ENCODE data around the gene CCM2.

The CCM2 gene

DNA sequence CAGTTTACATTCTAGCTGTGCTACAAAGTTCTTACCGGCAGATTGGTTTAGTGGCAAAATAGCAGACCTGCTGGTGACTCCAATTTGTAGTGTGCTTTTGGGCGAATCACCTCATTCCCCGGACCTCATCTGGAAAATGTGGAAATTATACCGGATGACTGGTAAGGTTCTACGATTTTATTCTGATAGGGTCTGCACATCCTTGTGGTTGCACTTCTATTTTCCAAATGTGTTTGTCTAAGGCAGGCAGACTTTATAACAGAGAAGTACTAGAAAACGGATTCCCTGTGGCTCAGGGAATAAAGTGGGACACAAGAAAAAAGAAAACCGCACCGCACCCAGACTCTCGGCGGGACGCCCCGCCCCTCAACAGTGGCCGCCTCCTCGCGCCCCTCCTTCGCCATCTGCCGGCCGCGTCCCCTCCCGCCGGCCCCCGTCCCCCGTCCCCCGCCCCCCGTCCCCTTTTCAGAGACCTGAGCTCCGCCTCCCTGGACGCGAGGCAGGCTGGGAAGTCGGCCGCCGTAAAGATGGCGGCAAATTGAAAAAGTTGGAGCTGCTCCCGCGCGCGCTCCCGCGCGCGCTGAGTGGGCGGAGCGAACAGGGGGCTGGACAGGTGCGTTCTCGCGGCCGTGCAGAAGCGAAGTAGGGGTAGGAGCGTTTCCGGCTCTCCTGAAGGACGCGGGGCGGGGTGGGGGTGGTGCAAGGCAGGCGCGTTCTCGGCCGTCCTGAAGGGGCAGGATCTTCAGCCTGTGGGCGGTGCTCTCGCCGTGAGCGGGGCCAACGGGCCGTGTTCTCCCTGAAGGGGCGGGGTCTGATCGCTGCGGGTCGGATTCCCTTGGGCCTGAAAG, 532 bp upstream of the CCM2 start:
- H3K4me3 ChIP-seq (ENCODE audit: insufficient read length, low read depth): peak overlapping the region; percentile 48
- H3K9me3 ChIP-seq (ENCODE audit: insufficient read depth, low read length): no peaks in the 10 kb centered on the region
- DNase-seq (ENCODE audit: low read depth, low spot score): peak; percentile 100
- no peak for TF ChIP-seq ZNF274 (IDR thresholded peaks at IDR 0.05; ENCODE audit: low read depth, low read length)
- no peak for TF ChIP-seq SUZ12 (IDR thresholded peaks at IDR 0.05; ENCODE audit: extremely low read depth, insufficient read depth, insufficient read length)
- TF ChIP-seq YY1 (IDR thresholded peaks at IDR 0.05; ENCODE audit: insufficient read depth, insufficient read length): peak; percentile 60
- peaks cover 6% of the 10 kb centered on the region for H3K36me3 ChIP-seq (ENCODE audit: insufficient read depth, insufficient read length, low read length)
- no peaks in the 10 kb centered on the region for H3K4me1 ChIP-seq (ENCODE audit: insufficient read depth, insufficient read length)
- peak overlapping the region; percentile 74 for H3K9ac ChIP-seq (ENCODE audit: insufficient read length, low read depth)
- no peaks in the 10 kb centered on the region for H3K27me3 ChIP-seq (ENCODE audit: insufficient read depth, insufficient read length)

DNA sequence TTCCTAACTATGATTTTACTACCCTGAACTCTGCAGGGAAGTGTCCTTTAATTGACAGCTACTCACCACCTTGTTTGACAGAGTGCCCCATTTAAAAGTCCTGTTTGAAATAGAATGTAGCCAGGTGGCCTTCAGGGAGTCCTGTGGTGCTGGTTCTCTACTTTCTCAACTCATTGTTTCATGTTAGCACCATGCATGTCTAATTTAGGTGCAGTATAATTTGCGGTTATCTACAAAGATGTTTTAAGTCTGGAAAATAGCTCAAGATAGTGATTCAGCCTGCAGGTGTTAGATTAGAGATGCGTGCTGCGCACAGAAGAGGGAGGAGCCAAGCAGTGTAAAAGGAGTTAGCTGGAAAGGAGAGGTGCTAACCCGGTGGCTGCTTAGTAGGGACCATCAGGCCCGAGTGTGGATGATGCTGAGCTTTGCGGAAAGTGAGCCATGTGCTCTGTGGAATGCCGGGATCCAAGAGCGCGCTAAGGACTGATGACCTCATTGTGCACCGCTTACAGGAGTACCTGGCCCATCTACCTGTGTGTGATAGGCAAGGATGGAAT, 1.2 kb downstream of the CCM2 start:
- H3K4me1 ChIP-seq (ENCODE audit: insufficient read depth, insufficient read length): no peaks in the 10 kb centered on the region
- DNase-seq (ENCODE audit: low read depth, low spot score): no peak
- H3K36me3 ChIP-seq (ENCODE audit: insufficient read depth, insufficient read length, low read length): peaks cover 13% of the 10 kb centered on the region
- H3K9me3 ChIP-seq (ENCODE audit: insufficient read depth, low read length): no peaks in the 10 kb centered on the region
- TF ChIP-seq YY1 (IDR thresholded peaks at IDR 0.05; ENCODE audit: insufficient read depth, insufficient read length): no peak
- no peak for TF ChIP-seq ZNF274 (IDR thresholded peaks at IDR 0.05; ENCODE audit: low read depth, low read length)
- TF ChIP-seq SUZ12 (IDR thresholded peaks at IDR 0.05; ENCODE audit: extremely low read depth, insufficient read depth, insufficient read length): no peak
- H3K27me3 ChIP-seq (ENCODE audit: insufficient read depth, insufficient read length): no peaks in the 10 kb centered on the region
- no peak overlapping the region for H3K9ac ChIP-seq (ENCODE audit: insufficient read length, low read depth)
- H3K4me3 ChIP-seq (ENCODE audit: insufficient read length, low read depth): peak overlapping the region; percentile 91

DNA sequence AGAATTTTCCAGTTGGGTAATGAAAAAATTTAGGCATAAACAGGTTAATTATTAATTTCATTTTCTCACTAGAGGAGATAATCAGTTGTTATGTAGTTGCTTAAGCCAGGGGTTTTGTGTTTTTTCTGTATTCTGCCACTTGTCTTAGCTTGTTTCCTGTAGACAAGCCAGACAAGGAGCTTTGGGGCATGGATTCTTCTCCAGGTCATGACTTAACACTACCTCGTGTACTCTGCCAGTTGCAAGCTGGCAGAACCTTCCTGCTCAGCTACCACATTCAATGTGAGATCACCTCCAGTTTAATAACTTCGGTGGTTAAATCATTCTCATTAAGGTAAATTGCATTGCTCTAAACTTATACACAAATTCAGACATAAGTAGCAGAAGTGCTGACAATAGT, 1.8 kb downstream of the CCM2 start:
- H3K4me3 ChIP-seq (ENCODE audit: insufficient read length, low read depth): no peak overlapping the region
- H3K36me3 ChIP-seq (ENCODE audit: insufficient read depth, insufficient read length, low read length): peaks cover 17% of the 10 kb centered on the region
- no peak for DNase-seq (ENCODE audit: low read depth, low spot score)
- TF ChIP-seq ZNF274 (IDR thresholded peaks at IDR 0.05; ENCODE audit: low read depth, low read length): no peak
- TF ChIP-seq YY1 (IDR thresholded peaks at IDR 0.05; ENCODE audit: insufficient read depth, insufficient read length): no peak
- TF ChIP-seq SUZ12 (IDR thresholded peaks at IDR 0.05; ENCODE audit: extremely low read depth, insufficient read depth, insufficient read length): no peak
- no peaks in the 10 kb centered on the region for H3K9me3 ChIP-seq (ENCODE audit: insufficient read depth, low read length)
- H3K4me1 ChIP-seq (ENCODE audit: insufficient read depth, insufficient read length): no peaks in the 10 kb centered on the region
- no peak overlapping the region for H3K9ac ChIP-seq (ENCODE audit: insufficient read length, low read depth)
- H3K27me3 ChIP-seq (ENCODE audit: insufficient read depth, insufficient read length): no peaks in the 10 kb centered on the region

DNA sequence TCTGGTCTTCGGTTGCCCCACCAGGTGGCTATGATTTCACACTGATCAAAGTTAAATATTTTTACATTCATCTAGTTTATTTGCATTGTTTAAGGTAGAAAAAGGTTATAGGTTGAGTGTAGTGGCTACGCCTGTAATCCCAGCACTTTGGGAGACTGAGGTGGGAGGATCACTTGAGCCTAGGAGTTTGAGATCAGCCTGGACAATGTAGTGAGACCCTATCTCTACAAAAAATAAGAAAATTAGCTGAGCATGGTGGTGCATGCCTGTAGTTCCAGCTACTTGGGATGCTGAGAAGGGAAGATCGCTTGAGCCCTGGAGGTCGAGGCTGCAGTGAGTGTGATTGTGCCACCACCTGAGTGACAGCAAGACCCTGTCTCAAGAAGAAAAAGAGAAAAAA, 3.8 kb downstream of the CCM2 start:
- H3K27me3 ChIP-seq (ENCODE audit: insufficient read depth, insufficient read length): no peaks in the 10 kb centered on the region
- no peak overlapping the region for H3K9ac ChIP-seq (ENCODE audit: insufficient read length, low read depth)
- H3K4me3 ChIP-seq (ENCODE audit: insufficient read length, low read depth): no peak overlapping the region
- TF ChIP-seq YY1 (IDR thresholded peaks at IDR 0.05; ENCODE audit: insufficient read depth, insufficient read length): no peak
- TF ChIP-seq ZNF274 (IDR thresholded peaks at IDR 0.05; ENCODE audit: low read depth, low read length): no peak
- no peak for TF ChIP-seq SUZ12 (IDR thresholded peaks at IDR 0.05; ENCODE audit: extremely low read depth, insufficient read depth, insufficient read length)
- peaks cover 24% of the 10 kb centered on the region for H3K36me3 ChIP-seq (ENCODE audit: insufficient read depth, insufficient read length, low read length)
- H3K9me3 ChIP-seq (ENCODE audit: insufficient read depth, low read length): no peaks in the 10 kb centered on the region
- H3K4me1 ChIP-seq (ENCODE audit: insufficient read depth, insufficient read length): no peaks in the 10 kb centered on the region
- no peak for DNase-seq (ENCODE audit: low read depth, low spot score)

DNA sequence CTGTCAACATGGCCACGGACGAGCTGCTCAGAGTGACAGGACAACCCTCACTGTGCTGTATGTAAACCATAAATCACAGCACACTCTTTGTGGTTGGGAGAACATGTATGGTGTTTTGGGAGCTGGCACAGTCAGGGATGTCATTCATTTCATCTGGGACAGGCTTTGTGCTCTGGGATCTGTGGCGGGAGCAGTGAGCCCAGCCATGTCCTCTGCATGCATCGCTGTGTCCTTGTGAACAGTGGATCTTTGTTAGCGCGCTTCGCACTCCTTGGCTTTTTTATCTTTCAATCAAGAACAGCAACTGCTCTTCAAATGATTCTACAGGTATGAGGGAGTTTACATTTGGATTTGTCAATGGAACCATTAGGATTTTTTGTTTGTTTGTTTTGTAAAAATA, 7.1 kb downstream of the CCM2 start:
- Histone ChIP-seq H3K4me1 (ENCODE audit: insufficient read depth, insufficient read length) (no peaks in the 10 kb centered on the region), H3K27me3 (ENCODE audit: insufficient read depth, insufficient read length) (no peaks in the 10 kb centered on the region), H3K4me3 (ENCODE audit: insufficient read length, low read depth) (no peak overlapping the region), H3K36me3 (ENCODE audit: insufficient read depth, insufficient read length, low read length) (peaks cover 28% of the 10 kb centered on the region), H3K9ac (ENCODE audit: insufficient read length, low read depth) (no peak overlapping the region), H3K9me3 (ENCODE audit: insufficient read depth, low read length) (no peaks in the 10 kb centered on the region)
- TF ChIP-seq YY1 (IDR thresholded peaks at IDR 0.05; ENCODE audit: insufficient read depth, insufficient read length): no peak
- no peak for DNase-seq (ENCODE audit: low read depth, low spot score)

DNA sequence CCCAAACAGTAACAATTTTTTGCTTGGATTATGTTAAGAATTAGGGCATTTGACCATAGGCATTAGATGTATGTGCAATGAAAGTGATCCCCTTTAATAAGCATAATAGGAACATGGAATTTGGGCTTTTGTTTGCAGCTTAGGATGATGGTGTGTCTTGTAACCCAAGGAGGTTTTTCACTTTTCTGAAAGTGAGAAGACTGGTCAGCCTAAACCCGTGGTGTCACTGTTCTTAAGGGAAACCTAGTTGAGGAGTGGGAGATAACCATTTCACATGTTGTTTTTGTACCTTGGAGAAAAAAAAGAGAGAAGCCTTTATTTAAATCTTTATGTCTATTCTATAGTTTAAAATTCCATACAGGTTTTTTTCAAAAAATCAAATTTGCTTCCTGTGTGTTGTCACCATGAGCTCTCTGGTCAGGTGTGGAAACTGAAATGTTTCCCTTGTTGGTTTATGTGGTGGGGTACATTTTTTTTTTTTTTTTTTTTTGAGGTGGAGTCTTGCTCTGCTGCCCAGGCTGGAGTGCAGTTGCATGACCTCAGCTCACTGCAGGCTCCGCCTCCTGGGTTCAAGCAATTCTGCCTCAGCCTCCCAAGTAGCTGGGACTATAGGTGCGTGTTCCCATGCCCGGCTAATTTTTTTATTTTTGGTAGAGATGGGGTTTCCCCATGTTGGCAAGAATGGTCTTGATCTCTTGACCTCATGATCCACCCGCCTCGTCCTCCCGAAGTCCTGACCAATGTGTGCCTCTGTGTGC, 7.7 kb downstream of the CCM2 start:
- peaks cover 28% of the 10 kb centered on the region for H3K36me3 ChIP-seq (ENCODE audit: insufficient read depth, insufficient read length, low read length)
- no peak overlapping the region for H3K4me3 ChIP-seq (ENCODE audit: insufficient read length, low read depth)
- H3K9me3 ChIP-seq (ENCODE audit: insufficient read depth, low read length): no peaks in the 10 kb centered on the region
- no peaks in the 10 kb centered on the region for H3K4me1 ChIP-seq (ENCODE audit: insufficient read depth, insufficient read length)
- no peak overlapping the region for H3K9ac ChIP-seq (ENCODE audit: insufficient read length, low read depth)
- no peak for TF ChIP-seq SUZ12 (IDR thresholded peaks at IDR 0.05; ENCODE audit: extremely low read depth, insufficient read depth, insufficient read length)
- no peak for DNase-seq (ENCODE audit: low read depth, low spot score)
- no peaks in the 10 kb centered on the region for H3K27me3 ChIP-seq (ENCODE audit: insufficient read depth, insufficient read length)

DNA sequence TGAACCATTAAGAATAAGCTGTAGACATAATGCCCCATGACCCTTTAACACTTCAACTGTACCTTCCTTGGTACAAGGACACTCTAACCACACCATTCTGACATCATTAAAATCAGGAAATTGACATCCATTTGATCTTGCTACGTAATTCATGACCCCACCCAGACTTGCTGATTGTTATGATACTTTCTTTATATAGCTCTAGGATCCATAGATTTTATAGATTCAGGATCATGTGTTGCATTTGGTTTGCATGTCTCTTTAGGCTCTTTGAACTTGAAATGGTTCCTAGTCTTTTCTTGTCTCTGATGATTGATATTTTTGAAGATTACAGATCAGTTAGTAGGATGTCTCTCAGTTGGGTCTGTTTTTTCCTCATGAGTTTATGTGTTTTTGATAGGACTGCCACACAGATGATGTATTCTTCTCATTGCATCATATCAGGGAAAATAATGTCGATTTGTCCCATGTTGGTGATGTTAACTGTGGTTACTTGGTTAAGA, 13.5 kb downstream of the CCM2 start:
- Histone ChIP-seq H3K4me3 (ENCODE audit: insufficient read length, low read depth) (no peak overlapping the region), H3K4me1 (ENCODE audit: insufficient read depth, insufficient read length) (no peaks in the 10 kb centered on the region), H3K9me3 (ENCODE audit: insufficient read depth, low read length) (0 out of 2 replicates have a peak, but pooled peaks cover 4% of the 10 kb centered on the region), H3K9ac (ENCODE audit: insufficient read length, low read depth) (no peak overlapping the region), H3K36me3 (ENCODE audit: insufficient read depth, insufficient read length, low read length) (peaks cover 21% of the 10 kb centered on the region), H3K27me3 (ENCODE audit: insufficient read depth, insufficient read length) (no peaks in the 10 kb centered on the region)
- DNase-seq (ENCODE audit: low read depth, low spot score): no peak
- no peak for TF ChIP-seq ZNF274 (IDR thresholded peaks at IDR 0.05; ENCODE audit: low read depth, low read length)

Measured in NT2/D1 (cell line).